ENCODE measurements around the gene LRRC14B.

GRCh38 chr5:160173-160510, 31.2 kb upstream of the LRRC14B start:
- TF ChIP-seq CTCF (conservative IDR thresholded peaks at IDR 0.05; ENCODE audit: low read depth in 2 of 2) (no peak), EZH2 (IDR thresholded peaks at IDR 0.05; ENCODE audit: low read depth, unreplicated experiment) (no peak), CREB1 (CRISPR knock-in tag; IDR thresholded peaks at IDR 0.05; ENCODE audit: low read depth) (no peak), EZH2phosphoT487 (IDR thresholded peaks at IDR 0.05; ENCODE audit: unreplicated experiment) (no peak), REST (IDR thresholded peaks at IDR 0.05; ENCODE audit: unreplicated experiment) (no peak), ETS1 (IDR thresholded peaks at IDR 0.05) (no peak), STAT1 (IDR thresholded peaks at IDR 0.05; ENCODE audit: unreplicated experiment) (no peak)

Measured in GM23338 (cell line).